Mesendoderm (in vitro differentiated cells): ENCODE data around the gene NTF3.
A peak's percentile ranks its signal among the peaks of the same experiment; 100 is the strongest.

Experiments
- DNase-seq: peaks from one replicate; pipeline ENCODE4 v3.0.0; 2013
- H2AK5ac ChIP-seq: 2 replicates; pipeline ENCODE4 v1.6.1; 2013; ENCODE audit warnings: low read length, inconsistent platforms
- H2BK120ac ChIP-seq: 2 replicates; pipeline ENCODE4 v1.6.1; 2013; ENCODE audit warnings: low read depth, mild to moderate bottlenecking, low read length, moderate library complexity, mixed read lengths
- H2BK15ac ChIP-seq: replicated peaks from 2 replicates; pipeline ENCODE4 v1.6.1; 2013; ENCODE audit warnings: low read depth, mild to moderate bottlenecking, moderate library complexity
- H2BK5ac ChIP-seq: 2 replicates; pipeline ENCODE4 v1.6.1; 2013; ENCODE audit warnings: low read length, inconsistent platforms
- H3K18ac ChIP-seq: 2 replicates; pipeline ENCODE4 v1.6.1; 2013; ENCODE audit warnings: mild to moderate bottlenecking, low read length, mixed read lengths
- H3K23ac ChIP-seq: one replicate; pipeline ENCODE4 v1.6.1; 2013; ENCODE audit warnings: low read length
- H3K27ac ChIP-seq: 2 replicates; pipeline ENCODE4 v1.5.1; 2013; ENCODE audit warnings: low read depth, mild to moderate bottlenecking, inconsistent platforms, low read length, moderate library complexity
- H3K27me3 ChIP-seq: 2 replicates; pipeline ENCODE4 v1.6.1; 2013; ENCODE audit warnings: low read length, control low read depth, mild to moderate bottlenecking, inconsistent platforms; ENCODE audit not compliant: insufficient read depth, poor library complexity
- H3K36me3 ChIP-seq: 2 replicates; pipeline ENCODE4 v1.6.1; 2013; ENCODE audit warnings: low read length, inconsistent platforms; ENCODE audit not compliant: control insufficient read depth, insufficient read depth
- H3K4ac ChIP-seq: one replicate; pipeline ENCODE4 v1.6.1; 2013; ENCODE audit warnings: low read depth, mild to moderate bottlenecking, low read length, moderate library complexity
- H3K4me1 ChIP-seq: 2 replicates; pipeline ENCODE4 v1.6.1; 2013; ENCODE audit warnings: low read depth, low read length, inconsistent platforms; ENCODE audit not compliant: control insufficient read depth
- H3K4me2 ChIP-seq: 2 replicates; pipeline ENCODE4 v1.6.1; 2013; ENCODE audit warnings: low read length
- H3K4me3 ChIP-seq: 2 replicates; pipeline ENCODE4 v1.5.1; 2013; ENCODE audit warnings: mild to moderate bottlenecking, low read length
- H3K56ac ChIP-seq: one replicate; pipeline ENCODE4 v1.6.1; 2013; ENCODE audit warnings: low read length
- H3K79me1 ChIP-seq: 2 replicates; pipeline ENCODE4 v1.6.1; 2013; ENCODE audit warnings: low read length, inconsistent platforms
- H3K79me2 ChIP-seq: 2 replicates; pipeline ENCODE4 v1.6.1; 2013; ENCODE audit warnings: mild to moderate bottlenecking, low read length; ENCODE audit not compliant: control insufficient read depth, insufficient read depth
- H3K9ac ChIP-seq: 2 replicates; pipeline ENCODE4 v1.6.1; 2013; ENCODE audit warnings: low read length, inconsistent platforms
- H4K5ac ChIP-seq: one replicate; pipeline ENCODE4 v1.6.1; 2013; ENCODE audit warnings: low read length
- H4K8ac ChIP-seq: one replicate; pipeline ENCODE4 v1.6.1; 2013; ENCODE audit warnings: low read depth, mild to moderate bottlenecking, control low read depth, low read length, moderate library complexity
- WGBS: extraction: QIAGEN DNeasy Blood & Tissue Kit; methylation state at CpG from one replicate; pipeline ENCODE4 v1.1.7; 2013; ENCODE audit warnings: low lambda C conversion rate, missing lambda C conversion rate; ENCODE audit not compliant: insufficient coverage; ENCODE audit errors: extremely low coverage; 5-methylcytosine and 5-hydroxymethylcytosine counted together

NTF3 gene

DNA sequence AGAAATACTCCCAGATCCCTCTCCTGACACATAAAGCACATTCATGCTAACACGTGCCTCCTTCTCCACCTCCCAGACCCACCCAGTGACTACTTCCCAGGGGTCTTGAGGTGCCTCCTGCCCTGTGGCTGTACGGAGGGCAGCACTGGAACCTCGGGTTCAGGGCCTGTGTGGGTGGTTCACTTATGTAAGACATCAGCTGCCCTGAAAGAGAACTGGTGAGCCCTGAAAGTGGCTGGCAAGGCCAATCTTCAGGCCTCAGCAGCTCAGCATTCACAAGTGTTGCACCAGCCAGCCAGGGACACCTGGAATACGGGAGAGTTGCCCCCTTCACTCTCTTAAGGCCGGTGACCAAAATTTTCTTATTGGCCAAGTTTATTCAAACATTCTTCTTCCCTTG, 38.9 kb upstream of the NTF3 start:
- no peak overlapping the region for H2BK120ac ChIP-seq
- no peak overlapping the region for H3K4me3 ChIP-seq
- no peaks in the 10 kb centered on the region for H3K79me2 ChIP-seq
- no peak overlapping the region for H2BK5ac ChIP-seq
- H3K27ac ChIP-seq, result no peak overlapping the region
- no peaks in the 10 kb centered on the region for H3K27me3 ChIP-seq
- H3K36me3 ChIP-seq, result no peaks in the 10 kb centered on the region
- no peak overlapping the region for H3K4ac ChIP-seq
- H4K8ac ChIP-seq, result no peak overlapping the region
- H3K56ac ChIP-seq, result peak overlapping the region; percentile 53
- H4K5ac ChIP-seq, result no peak overlapping the region
- no peaks in the 10 kb centered on the region for H3K79me1 ChIP-seq
- H2AK5ac ChIP-seq, result no peak overlapping the region
- DNase-seq, result no peak
- no CpG with 5 or more reads among the region's 5 CpGs for WGBS
- H3K4me1 ChIP-seq, result no peaks in the 10 kb centered on the region
- no peak overlapping the region for H3K23ac ChIP-seq
- H3K4me2 ChIP-seq, result no peak overlapping the region
- H3K18ac ChIP-seq, result no peak overlapping the region
- no peak overlapping the region for H3K9ac ChIP-seq
- no peak overlapping the region for H2BK15ac ChIP-seq

DNA sequence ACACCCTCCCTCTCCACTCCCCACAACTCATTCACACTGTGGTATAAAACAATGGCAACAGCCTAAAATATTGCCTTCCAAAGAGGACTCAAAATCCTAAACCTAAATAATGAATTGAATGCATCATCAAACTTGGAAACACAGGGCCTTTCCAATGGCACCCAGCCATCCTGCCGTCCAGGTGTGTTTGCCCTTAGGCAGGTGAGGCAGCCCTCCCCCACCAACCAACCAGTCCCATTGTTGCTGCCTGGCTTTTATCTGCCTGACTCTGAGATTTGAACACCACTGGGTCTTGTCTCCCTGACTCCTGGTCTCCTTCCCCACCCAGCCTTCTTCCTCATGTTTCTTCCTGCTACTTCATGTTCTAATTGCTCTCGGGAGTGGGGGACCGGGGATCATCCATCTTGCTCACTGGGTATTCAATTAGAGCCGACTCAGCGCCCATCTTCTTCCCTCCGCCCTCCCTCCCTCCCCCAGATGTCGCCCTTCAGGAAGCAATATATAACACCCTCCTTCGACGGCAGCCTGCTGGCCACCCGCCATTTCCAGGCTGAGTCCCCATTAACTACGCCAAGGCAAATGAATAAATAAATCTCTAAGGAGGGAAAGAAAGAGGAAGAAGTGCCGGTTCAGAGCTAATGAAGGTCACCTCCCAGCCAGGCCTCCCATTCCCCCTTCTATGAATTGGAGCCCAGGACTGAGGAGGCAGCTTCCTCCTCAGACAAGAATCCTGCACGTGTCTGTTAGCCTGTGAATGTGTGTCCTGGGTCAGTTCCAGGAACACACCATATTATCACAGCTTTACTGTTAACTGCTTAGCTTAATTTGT, 36.3 kb upstream of the NTF3 start:
- no peak overlapping the region for H3K4me3 ChIP-seq
- no peaks in the 10 kb centered on the region for H3K36me3 ChIP-seq
- no peak overlapping the region for H3K56ac ChIP-seq
- H3K79me1 ChIP-seq, result no peaks in the 10 kb centered on the region
- no peak overlapping the region for H3K9ac ChIP-seq
- no peaks in the 10 kb centered on the region for H3K79me2 ChIP-seq
- H3K27ac ChIP-seq, result no peak overlapping the region
- DNase-seq, result peak; percentile 11
- no peak overlapping the region for H4K5ac ChIP-seq
- no peak overlapping the region for H3K4ac ChIP-seq
- no peaks in the 10 kb centered on the region for H3K27me3 ChIP-seq
- no peak overlapping the region for H4K8ac ChIP-seq
- no peak overlapping the region for H2BK15ac ChIP-seq
- WGBS, result no CpG with 5 or more reads among the region's 13 CpGs
- no peak overlapping the region for H3K4me2 ChIP-seq
- H2AK5ac ChIP-seq, result no peak overlapping the region
- H3K23ac ChIP-seq, result no peak overlapping the region
- H3K18ac ChIP-seq, result no peak overlapping the region
- no peaks in the 10 kb centered on the region for H3K4me1 ChIP-seq
- H2BK120ac ChIP-seq, result no peak overlapping the region
- H2BK5ac ChIP-seq, result no peak overlapping the region

- Histone ChIP-seq H2BK5ac (no peak overlapping the region), H3K4ac (no peak overlapping the region), H3K9ac (no peak overlapping the region), H3K4me3 (no peak overlapping the region), H3K56ac (no peak overlapping the region), H3K27me3 (no peaks in the 10 kb centered on the region), H3K4me1 (no peaks in the 10 kb centered on the region), H4K8ac (no peak overlapping the region), H3K18ac (no peak overlapping the region), H3K36me3 (no peaks in the 10 kb centered on the region), H2AK5ac (no peak overlapping the region), H2BK120ac (no peak overlapping the region), H3K23ac (no peak overlapping the region), H2BK15ac (no peak overlapping the region), H4K5ac (no peak overlapping the region), H3K79me1 (no peaks in the 10 kb centered on the region), H3K27ac (no peak overlapping the region), H3K4me2 (no peak overlapping the region), H3K79me2 (no peaks in the 10 kb centered on the region)
- no CpG with 5 or more reads among the region's 1 CpG for WGBS
- no peak for DNase-seq
Measured at GRCh38 chr12:5396541-5396940, 35.4 kb upstream of the NTF3 start.

- H3K4me3 ChIP-seq, result no peak overlapping the region
- no peak for DNase-seq
- H3K79me1 ChIP-seq, result no peaks in the 10 kb centered on the region
- no peak overlapping the region for H2AK5ac ChIP-seq
- no CpG with 5 or more reads among the region's 2 CpGs for WGBS
- H3K27me3 ChIP-seq, result no peaks in the 10 kb centered on the region
- no peak overlapping the region for H2BK5ac ChIP-seq
- no peak overlapping the region for H3K4me2 ChIP-seq
- H3K9ac ChIP-seq, result no peak overlapping the region
- H2BK15ac ChIP-seq, result no peak overlapping the region
- no peaks in the 10 kb centered on the region for H3K36me3 ChIP-seq
- no peak overlapping the region for H2BK120ac ChIP-seq
- no peak overlapping the region for H4K8ac ChIP-seq
- no peak overlapping the region for H3K56ac ChIP-seq
- H3K18ac ChIP-seq, result no peak overlapping the region
- H3K4ac ChIP-seq, result no peak overlapping the region
- no peaks in the 10 kb centered on the region for H3K4me1 ChIP-seq
- H3K79me2 ChIP-seq, result no peaks in the 10 kb centered on the region
- H4K5ac ChIP-seq, result no peak overlapping the region
- no peak overlapping the region for H3K27ac ChIP-seq
- H3K23ac ChIP-seq, result no peak overlapping the region
Measured at GRCh38 chr12:5399266-5399665, 32.6 kb upstream of the NTF3 start.

DNA sequence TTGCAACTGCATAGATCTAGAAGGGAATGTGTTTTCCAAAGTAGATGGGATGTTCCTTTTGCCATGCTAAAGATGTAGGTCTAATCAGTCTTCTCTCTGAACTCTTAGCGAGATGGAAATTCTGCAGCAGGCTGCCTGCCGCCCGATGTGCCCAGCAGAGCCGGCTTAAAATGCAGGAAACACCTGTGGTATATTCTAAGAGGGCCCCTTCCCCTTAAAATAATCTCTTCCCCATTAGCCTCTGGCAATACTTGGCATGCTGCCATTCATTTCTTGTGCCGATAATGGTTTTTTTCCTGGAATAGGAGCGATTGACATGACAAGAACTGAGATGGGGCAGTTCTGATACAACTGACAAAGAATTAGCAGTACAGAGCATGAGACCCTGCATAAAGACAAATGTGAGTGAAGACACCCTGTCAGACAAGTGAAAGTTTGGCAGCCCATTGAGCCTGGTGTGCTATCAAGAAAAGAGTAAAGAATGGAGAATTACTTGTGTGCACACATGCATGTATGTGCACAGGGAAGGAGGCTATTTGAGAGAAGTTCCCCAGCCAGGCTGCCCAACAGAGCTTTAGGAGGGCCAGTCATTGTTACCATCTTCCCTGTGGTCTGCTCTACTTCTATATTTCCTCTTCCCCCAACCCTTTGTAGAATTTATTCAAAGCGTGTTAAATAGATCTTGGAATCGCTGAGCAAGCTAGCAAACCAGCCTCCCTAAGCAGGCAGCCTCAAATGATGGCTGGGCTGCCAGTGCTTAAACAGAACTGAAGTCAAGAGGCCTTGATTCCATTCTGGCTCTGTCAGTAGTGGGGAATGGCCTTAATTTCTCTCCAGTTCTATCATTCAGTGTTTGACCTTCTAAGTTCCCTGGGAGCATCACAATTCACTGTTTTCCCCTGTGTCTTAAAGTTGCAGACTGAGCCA, 29.6 kb upstream of the NTF3 start:
- H3K9ac ChIP-seq, result no peak overlapping the region
- H2BK5ac ChIP-seq, result no peak overlapping the region
- H2AK5ac ChIP-seq, result no peak overlapping the region
- H2BK15ac ChIP-seq, result no peak overlapping the region
- H3K18ac ChIP-seq, result no peak overlapping the region
- H4K8ac ChIP-seq, result no peak overlapping the region
- no peak overlapping the region for H3K4me2 ChIP-seq
- H3K27ac ChIP-seq, result no peak overlapping the region
- H3K79me2 ChIP-seq, result no peaks in the 10 kb centered on the region
- H3K27me3 ChIP-seq, result no peaks in the 10 kb centered on the region
- H3K4me1 ChIP-seq, result no peaks in the 10 kb centered on the region
- no peak for DNase-seq
- H3K23ac ChIP-seq, result no peak overlapping the region
- H3K4me3 ChIP-seq, result no peak overlapping the region
- H4K5ac ChIP-seq, result no peak overlapping the region
- H3K36me3 ChIP-seq, result no peaks in the 10 kb centered on the region
- no CpG with 5 or more reads among the region's 8 CpGs for WGBS
- no peak overlapping the region for H3K4ac ChIP-seq
- H2BK120ac ChIP-seq, result no peak overlapping the region
- H3K56ac ChIP-seq, result no peak overlapping the region
- no peaks in the 10 kb centered on the region for H3K79me1 ChIP-seq
